Fibroblast of lung (primary cell): ENCODE data around the gene STAT4. TPM values are rescaled to one million over a fixed set of nuclear protein-coding genes. Genes with fewer than 3 reads are reported as not detected.

Experiments used
- DNase-seq, 2 donors: peaks; one replicate each; pipeline versions ENCODE4 v3.0.0 to v3.0.0-alpha.2; 2010; ENCODE audit warnings: low read depth in 2 of 2
- H2AFZ ChIP-seq: 2 replicates; pipeline ENCODE4 v1.5.1; 2012; ENCODE audit warnings: low read length, control low read depth, inconsistent platforms
- H3K27ac ChIP-seq: 2 replicates; pipeline ENCODE4 v1.5.1; 2011; ENCODE audit warnings: low read length, control low read depth; ENCODE audit not compliant: insufficient read depth
- H3K27me3 ChIP-seq: 2 replicates; pipeline ENCODE4 v1.5.1; 2011; ENCODE audit warnings: mild to moderate bottlenecking, low read length; ENCODE audit not compliant: control insufficient read depth, insufficient read depth
- H3K36me3 ChIP-seq: 2 replicates; pipeline ENCODE4 v1.5.1; 2011; ENCODE audit warnings: low read length; ENCODE audit not compliant: control insufficient read depth, insufficient read depth
- H3K4me1 ChIP-seq: 2 replicates; pipeline ENCODE4 v1.5.1; 2011; ENCODE audit warnings: low read length; ENCODE audit not compliant: control insufficient read depth, insufficient read depth; ENCODE audit errors: extremely low read depth
- H3K4me2 ChIP-seq: 2 replicates; pipeline ENCODE4 v1.5.1; 2011; ENCODE audit warnings: low read length, control low read depth; ENCODE audit not compliant: insufficient read depth; ENCODE audit errors: extremely low read depth
- H3K4me3 ChIP-seq, 4 experiments: fragments of 200-600 bp in 1 of 4; sonication (generic) in 1 of 4; replicated peaks in 1 of 4; 2 replicates each; pipeline ENCODE4 v1.5.1; 2011 to 2016; ENCODE audit warnings: low read length in 4 of 4, low read depth in 3 of 4, mild to moderate bottlenecking in 3 of 4, control low read depth in 2 of 4, inconsistent platforms in 1 of 4, mixed read lengths in 1 of 4; ENCODE audit not compliant: insufficient read depth in 1 of 4; ENCODE audit errors: control extremely low read depth in 1 of 4
- H3K79me2 ChIP-seq: 2 replicates; pipeline ENCODE4 v1.5.1; 2012; ENCODE audit warnings: mild to moderate bottlenecking, low read length, inconsistent platforms; ENCODE audit not compliant: control insufficient read depth, insufficient read depth
- H3K9ac ChIP-seq: 2 replicates; pipeline ENCODE4 v1.5.1; 2011; ENCODE audit warnings: mild to moderate bottlenecking, low read length, control low read depth; ENCODE audit not compliant: insufficient read depth
- H3K9me3 ChIP-seq: 2 replicates; pipeline ENCODE4 v1.5.1; 2012; ENCODE audit warnings: low read depth, low read length; ENCODE audit not compliant: control insufficient read depth, insufficient read depth
- H4K20me1 ChIP-seq: 2 replicates; pipeline ENCODE4 v1.5.1; 2011; ENCODE audit warnings: low read length; ENCODE audit not compliant: control insufficient read depth, insufficient read depth; ENCODE audit errors: extremely low read depth
- CTCF ChIP-seq, 2 donors: IDR thresholded peaks in 1 of 2; conservative IDR thresholded peaks in 1 of 2; 1 replicate in 1 of 2; 2 replicates in 1 of 2; pipeline ENCODE4 v1.5.1; 2011 to 2012; ENCODE audit warnings: low read length in 2 of 2, control low read depth in 1 of 2, inconsistent platforms in 1 of 2, low read depth in 1 of 2, mild to moderate bottlenecking in 1 of 2
- EZH2 ChIP-seq: IDR thresholded peaks from 2 replicates; pipeline ENCODE4 v1.5.1; 2012; ENCODE audit warnings: low read length, control low read depth, mild to moderate bottlenecking; ENCODE audit errors: missing control alignments
- polyA plus RNA-seq, 2 donors: library from polyadenylated mRNA; depleted of rRNA in 1 of 2; stranded (reverse) in 1 of 2; unstranded in 1 of 2; fragments of >200 nt; gene quantifications; 2 replicates each; pipeline ENCODE4 v1.2.1, GENCODE V29; 2011 to 2012; ENCODE audit warnings: missing spikeins in 1 of 2
- total RNA-seq: library from RNA; depleted of rRNA; stranded (reverse); fragments of >200 nt; gene quantifications from 2 replicates; pipeline ENCODE4 v1.2.1, GENCODE V29; 2014

STAT4 gene
- total and polyA plus RNA-seq, 2 donors (not counting 1 experiment from before 2014, with no cell fraction given): 0.66 to 1.2 TPM

DNA sequence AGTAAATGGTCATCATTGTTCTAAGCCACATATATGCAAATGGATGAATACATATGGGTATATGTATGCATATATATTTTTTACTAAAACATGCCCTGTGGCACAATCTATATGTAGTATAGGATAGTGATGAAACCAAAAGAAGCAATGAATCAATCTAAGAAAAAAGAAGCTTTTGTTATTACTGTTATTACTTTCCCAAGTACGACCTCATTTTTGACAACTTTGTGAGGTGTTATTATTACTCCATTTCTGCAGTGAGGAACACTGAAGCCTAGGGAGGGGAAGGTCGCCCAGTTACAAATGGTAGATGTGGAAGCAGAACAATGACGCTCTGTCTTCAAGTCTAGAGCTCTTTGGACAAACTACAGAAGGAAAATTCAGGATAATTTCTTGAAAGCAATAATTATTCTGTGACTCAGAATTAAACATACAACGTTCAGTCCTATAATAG lies 38.3 kb downstream of the STAT4 start:
- Histone ChIP-seq H3K27ac (no peak overlapping the region), H3K4me2 (no peak overlapping the region), H4K20me1 (no peaks in the 10 kb centered on the region), H3K9me3 (no peaks in the 10 kb centered on the region), H3K4me3 (no peak overlapping the region), H3K9ac (no peak overlapping the region), H3K4me1 (no peaks in the 10 kb centered on the region), H3K79me2 (no peaks in the 10 kb centered on the region), H3K27me3 (no peaks in the 10 kb centered on the region), H2AFZ (no peak overlapping the region), H3K36me3 (no peaks in the 10 kb centered on the region)
- no peak for DNase-seq
- no peak for TF ChIP-seq CTCF (conservative IDR thresholded peaks at IDR 0.05 in 1 of 2, IDR thresholded peaks at IDR 0.05 in 1 of 2; ENCODE audit: low read depth in 1 of 2, low read length in 2 of 2)
- TF ChIP-seq EZH2: no peak

GRCh38 chr2:191109888-191110287 lies 40.9 kb downstream of the STAT4 start:
- Histone ChIP-seq H3K36me3 (no peaks in the 10 kb centered on the region), H4K20me1 (no peaks in the 10 kb centered on the region), H3K4me2 (no peak overlapping the region), H3K27me3 (no peaks in the 10 kb centered on the region), H3K9me3 (no peaks in the 10 kb centered on the region), H3K4me1 (no peaks in the 10 kb centered on the region), H3K27ac (no peak overlapping the region), H2AFZ (no peak overlapping the region), H3K4me3 (no peak overlapping the region), H3K9ac (no peak overlapping the region), H3K79me2 (no peaks in the 10 kb centered on the region)
- DNase-seq: peak in 1 of 2 donors; percentile 84
- TF ChIP-seq EZH2 (no peak), CTCF (conservative IDR thresholded peaks at IDR 0.05 in 1 of 2, IDR thresholded peaks at IDR 0.05 in 1 of 2; ENCODE audit: low read depth in 1 of 2, low read length in 2 of 2) (no peak)

- H4K20me1 ChIP-seq: no peaks in the 10 kb centered on the region
- H3K9me3 ChIP-seq: no peaks in the 10 kb centered on the region
- H3K27me3 ChIP-seq: no peaks in the 10 kb centered on the region
- no peaks in the 10 kb centered on the region for H3K36me3 ChIP-seq
- H3K4me3 ChIP-seq: no peak overlapping the region
- no peak overlapping the region for H3K27ac ChIP-seq
- H3K9ac ChIP-seq: no peak overlapping the region
- H3K4me2 ChIP-seq: no peak overlapping the region
- TF ChIP-seq EZH2 (no peak), CTCF (conservative IDR thresholded peaks at IDR 0.05 in 1 of 2, IDR thresholded peaks at IDR 0.05 in 1 of 2; ENCODE audit: low read depth in 1 of 2, low read length in 2 of 2) (no peak)
- DNase-seq: no peak
- no peaks in the 10 kb centered on the region for H3K4me1 ChIP-seq
- H3K79me2 ChIP-seq: no peaks in the 10 kb centered on the region
- H2AFZ ChIP-seq: no peak overlapping the region
Measured at GRCh38 chr2:191108331-191108730, 42.5 kb downstream of the STAT4 start.
